PC-3 (cell line): Measurements from ENCODE around the gene CNPY3. TPM values are rescaled to one million over a fixed set of nuclear protein-coding genes. Genes with fewer than 3 reads are reported as not detected.

Experiments used
- ATAC-seq: fragments of 200-7000 bp; cut with Tn5 transposase; 2 replicates; pipeline ENCODE4 v1.9.1; 2020; ENCODE audit warnings: mild to moderate bottlenecking, moderate library complexity
- BruUV-seq: library from RNA; stranded (reverse); fragments of 400-500 nt; replicated peaks from 2 replicates; lab custom pipeline; 2021; lab: Mats Ljungman, UMichigan
- CTCF ChIA-PET: fragments of 300-600 bp; sonication (Branson Sonifier 250); formaldehyde crosslinking; loops from one replicate; lab custom pipeline; 2022; ENCODE audit warnings: antibody characterized with exemption; lab: Charles Lee
- POLR2A ChIA-PET: fragments of 300-600 bp; sonication (Branson Sonifier 250); formaldehyde crosslinking; loops from one replicate; lab custom pipeline; 2022; ENCODE audit warnings: antibody characterized with exemption; ENCODE audit not compliant: unreplicated experiment; lab: Charles Lee
- DNase-seq: peaks from one replicate; pipeline ENCODE4 v3.0.0-alpha.2; 2015
- H2AFZ ChIP-seq: fragments of 300-600 bp; sonication (generic); 2 replicates; pipeline ENCODE4 v1.6.0; 2016; ENCODE audit warnings: antibody characterized with exemption, low read length
- H3F3A ChIP-seq: fragments of 300-600 bp; sonication (generic); one replicate; pipeline ENCODE4 v1.6.0; 2017; ENCODE audit warnings: antibody characterized with exemption, low read length, control low read depth, mild to moderate bottlenecking; ENCODE audit not compliant: unreplicated experiment
- H3K27ac ChIP-seq: fragments of 300-600 bp; sonication (generic); 2 replicates; pipeline ENCODE4 v1.5.1; 2016; ENCODE audit warnings: mild to moderate bottlenecking, low read length
- H3K27me3 ChIP-seq: fragments of 300-600 bp; sonication (generic); 2 replicates; pipeline ENCODE4 v1.6.1; 2016; ENCODE audit warnings: low read length, mixed read lengths
- H3K36me3 ChIP-seq: fragments of 300-600 bp; sonication (generic); 2 replicates; pipeline ENCODE4 v1.6.1; 2016; ENCODE audit warnings: low read depth, mixed run types, low read length, mixed read lengths
- H3K4me1 ChIP-seq: fragments of 300-600 bp; sonication (generic); 2 replicates; pipeline ENCODE4 v1.5.1; 2016; ENCODE audit warnings: low read length; ENCODE audit not compliant: insufficient read depth
- H3K4me2 ChIP-seq: fragments of 300-600 bp; sonication (generic); 2 replicates; pipeline ENCODE4 v1.6.0; 2016; ENCODE audit warnings: low read length
- H3K4me3 ChIP-seq: fragments of 300-600 bp; sonication (generic); 2 replicates; pipeline ENCODE4 v1.5.1; 2016; ENCODE audit warnings: mild to moderate bottlenecking, low read length, mixed read lengths
- H3K79me2 ChIP-seq: fragments of 300-600 bp; sonication (generic); 2 replicates; pipeline ENCODE4 v1.6.1; 2017; ENCODE audit warnings: low read length, mixed read lengths
- H3K9ac ChIP-seq: fragments of 300-600 bp; sonication (generic); 2 replicates; pipeline ENCODE4 v1.6.0; 2016; ENCODE audit warnings: mild to moderate bottlenecking, low read length
- H3K9me2 ChIP-seq: fragments of 300-600 bp; sonication (generic); replicated peaks from 2 replicates; pipeline ENCODE4 v1.6.1; 2016; ENCODE audit warnings: mixed run types, low read length, mixed read lengths
- H3K9me3 ChIP-seq: fragments of 300-600 bp; sonication (generic); 2 replicates; pipeline ENCODE4 v1.6.1; 2016; ENCODE audit warnings: low read length, mixed read lengths
- H4K20me1 ChIP-seq: fragments of 300-600 bp; sonication (generic); 2 replicates; pipeline ENCODE4 v1.6.1; 2016; ENCODE audit warnings: low read length, mixed read lengths
- CTCF ChIP-seq: fragments of 300-600 bp; sonication (generic); conservative IDR thresholded peaks from 2 replicates; pipeline ENCODE4 v1.5.1; 2017; ENCODE audit warnings: antibody characterized with exemption, low read depth, mild to moderate bottlenecking, low read length
- EZH2 ChIP-seq: fragments of 300-600 bp; sonication (generic); IDR thresholded peaks from one replicate; pipeline ENCODE4 v1.6.1; 2017; ENCODE audit warnings: antibody characterized with exemption, mild to moderate bottlenecking, low read length; ENCODE audit not compliant: unreplicated experiment
- EZH2phosphoT487 ChIP-seq: fragments of 300-600 bp; sonication (generic); IDR thresholded peaks from 2 replicates; pipeline ENCODE4 v1.6.1; 2018; ENCODE audit warnings: mild to moderate bottlenecking, antibody characterized with exemption, low read length, borderline replicate concordance
- intact Hi-C: fragments of 100-400 bp; cut with micrococcal nuclease; formaldehyde crosslinking; loops from 2 replicates; pipeline ENCODE4 v1.9.0; 2023
- total RNA-seq: library from RNA; depleted of rRNA; stranded (reverse); fragments of >200 nt; gene quantifications from 2 replicates; pipeline ENCODE4 v1.2.3, GENCODE V29; 2014

CNPY3 gene
- total RNA-seq, 1 experiment from 2014 or later, result 37.5 TPM

DNA sequence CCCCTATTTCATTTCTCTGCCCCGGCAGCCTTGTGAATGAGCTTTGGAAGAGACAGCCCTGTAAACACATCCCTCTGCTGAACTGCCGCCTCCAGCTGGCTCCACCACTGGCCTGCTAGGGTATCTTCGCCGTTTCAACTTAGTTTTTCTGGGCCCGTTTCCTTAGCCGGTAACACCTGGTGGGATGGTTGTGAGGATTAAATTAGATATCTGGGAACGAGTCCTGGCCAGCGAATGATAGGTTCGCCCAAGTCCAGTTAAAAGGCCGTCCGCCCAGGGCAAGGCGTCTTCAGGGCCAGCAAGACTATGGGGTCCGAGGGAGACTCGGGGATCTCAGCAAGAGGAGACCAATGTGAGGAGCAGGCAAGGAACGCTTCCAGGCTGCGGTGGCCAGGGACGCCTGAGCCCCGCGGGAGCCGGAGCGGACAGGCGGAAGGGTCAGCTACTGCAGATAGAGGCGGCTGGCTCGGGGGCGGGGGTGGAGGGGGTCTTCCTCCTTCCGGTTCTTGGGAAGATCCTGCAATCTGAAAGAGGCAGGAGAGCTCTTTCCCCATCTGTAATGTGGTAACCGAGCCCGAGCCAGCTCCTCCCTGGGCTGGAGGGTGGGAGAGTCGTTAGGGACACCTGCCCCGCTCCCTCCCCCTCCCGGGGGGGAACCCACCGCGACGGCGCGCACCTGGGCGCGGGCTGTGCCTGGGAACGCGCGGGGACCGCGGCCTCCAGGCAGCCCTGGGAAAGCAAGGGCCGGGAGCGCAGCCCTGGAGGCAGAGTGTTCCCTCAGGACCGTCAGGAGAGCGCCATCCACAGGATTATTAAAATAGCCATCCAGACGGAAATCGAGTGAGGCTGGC lies 17.9 kb upstream of the CNPY3 start:
- ATAC-seq, result no peak
- ChIA-PET CTCF (no interaction called here), POLR2A (no interaction called here)
- DNase-seq, result no peak
- Histone ChIP-seq H3F3A (no peaks in the 10 kb centered on the region), H3K9me3 (no peaks in the 10 kb centered on the region), H2AFZ (no peak overlapping the region), H3K27me3 (no peaks in the 10 kb centered on the region), H3K4me1 (no peaks in the 10 kb centered on the region), H3K36me3 (no peaks in the 10 kb centered on the region), H3K9me2 (no peaks in the 10 kb centered on the region), H3K79me2 (no peaks in the 10 kb centered on the region), H4K20me1 (no peaks in the 10 kb centered on the region), H3K4me3 (no peak overlapping the region), H3K4me2 (no peak overlapping the region), H3K9ac (no peak overlapping the region), H3K27ac (no peak overlapping the region)
- intact Hi-C loops, result no loop called here
- no TSS peak for BruUV-seq
- TF ChIP-seq EZH2 (no peak), EZH2phosphoT487 (no peak), CTCF (no peak)

DNA sequence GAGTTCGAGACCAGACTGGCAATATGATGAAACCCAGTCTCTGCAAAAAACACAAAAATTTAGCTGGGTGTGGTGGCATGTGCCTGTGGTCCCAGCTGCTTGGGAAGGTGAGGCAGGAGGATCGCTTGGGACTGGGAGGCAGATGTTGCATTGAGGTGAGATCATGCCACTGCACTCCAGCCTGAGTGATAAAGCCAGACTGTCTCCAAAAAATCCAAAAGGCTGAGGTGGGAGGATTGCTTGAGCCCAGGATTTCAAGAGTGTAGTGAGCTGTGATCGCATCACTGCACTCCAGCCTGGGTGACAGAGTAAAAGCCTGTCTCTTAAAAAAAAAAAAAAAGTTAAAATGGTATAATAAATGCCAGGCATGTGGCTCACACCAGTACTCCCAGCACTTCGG lies 14.7 kb upstream of the CNPY3 start:
- Histone ChIP-seq H3K9me3 (no peaks in the 10 kb centered on the region), H3K27me3 (no peaks in the 10 kb centered on the region), H3K79me2 (no peaks in the 10 kb centered on the region), H3F3A (no peaks in the 10 kb centered on the region), H3K27ac (no peak overlapping the region), H2AFZ (no peak overlapping the region), H3K4me3 (no peak overlapping the region), H4K20me1 (no peaks in the 10 kb centered on the region), H3K4me1 (no peaks in the 10 kb centered on the region), H3K9me2 (no peaks in the 10 kb centered on the region), H3K9ac (no peak overlapping the region), H3K36me3 (no peaks in the 10 kb centered on the region), H3K4me2 (no peak overlapping the region)
- intact Hi-C loops, result no loop called here
- BruUV-seq, result no TSS peak
- CTCF ChIA-PET, result interaction anchor here (0.6 kb wide), 1 partner anchor 26 kb away, joined by 11 read pairs; no protein-coding TSS in a partner anchor
- DNase-seq (no peak), ATAC-seq (no peak)
- TF ChIP-seq EZH2, result no peak
- TF ChIP-seq EZH2phosphoT487, result no peak
- POLR2A ChIA-PET, result interaction anchor here (0.7 kb wide), 1 partner anchor 773 kb away, joined by 3 read pairs; the partner anchor contains the start of gene MRPS18A

GRCh38 chr6:42915732-42916131 lies 13.5 kb upstream of the CNPY3 start, which contains the start of gene PTCRA:
TSS of gene PTCRA (plus strand) at chr6:42916053. CDS start at chr6:42916070, 17 bp downstream.
- H3K79me2 ChIP-seq, result no peaks in the 10 kb centered on the region
- CTCF ChIA-PET, result no interaction called here
- ATAC-seq, result no peak
- no peaks in the 10 kb centered on the region for H3K27me3 ChIP-seq
- no peak within 1 kb of the TSS for H3K4me3 ChIP-seq
- H3K9me2 ChIP-seq, result no peaks in the 10 kb centered on the region
- BruUV-seq, result no TSS peak
- no peak within 1 kb of the TSS for H3K27ac ChIP-seq
- no peaks in the 10 kb centered on the region for H3K36me3 ChIP-seq
- no peak within 1 kb of the TSS for H3K4me2 ChIP-seq
- H3F3A ChIP-seq, result no peaks in the 10 kb centered on the region
- H2AFZ ChIP-seq, result no peak within 1 kb of the TSS
- intact Hi-C loops, result no loop called here
- peaks cover 4% of the 10 kb centered on the region; the same call in 1 of the 2 replicates for H3K4me1 ChIP-seq
- no peak for TF ChIP-seq CTCF
- TF ChIP-seq EZH2phosphoT487, result no peak
- TF ChIP-seq EZH2, result no peak
- no peak for DNase-seq
- H3K9ac ChIP-seq, result no peak within 1 kb of the TSS
- H3K9me3 ChIP-seq, result no peaks in the 10 kb centered on the region
- H4K20me1 ChIP-seq, result no peaks in the 10 kb centered on the region
- POLR2A ChIA-PET, result no interaction called here
